ENCODE measurements around the gene KARS1. TPM values are rescaled to one million over a fixed set of nuclear protein-coding genes. Genes with fewer than 3 reads are reported as not detected.

Gene KARS1
- 188 and 193 TPM in 2 replicates for total RNA-seq

GRCh38 chr16:75647492-75648264, at the start of gene KARS1, which contains the start of gene TERF2IP:
Gene KARS1, minus strand, starts transcription at chr16:75647665. Its CDS starts 26 bp downstream, at chr16:75647639.
Gene TERF2IP, plus strand, starts transcription at chr16:75647773. Its CDS starts 110 bp downstream, at chr16:75647883.

GRCh38 chr16:75676909-75677308, 29.4 kb upstream of the KARS1 start, which contains the start of gene CPHXL2:
Gene CPHXL2, minus strand, starts transcription at chr16:75677009. Its CDS starts 10 bp downstream, at chr16:75676999.

GRCh38 chr16:75622761-75623605, 24.5 kb downstream of the KARS1 start, which contains the start of gene ADAT1:
Gene ADAT1, minus strand, starts transcription at chr16:75623281. Its CDS starts 2,482 bp downstream, at chr16:75620799.

Other genes with a start within 250 kb of the KARS1 start
- 81.5 and 83.0 TPM in 2 replicates for gene CFDP1, start 214.2 kb downstream of the KARS1 start, total RNA-seq
- 19.8 and 44.7 TPM in 2 replicates for gene TMEM170A, start 183.0 kb downstream of the KARS1 start, total RNA-seq
- gene CHST6, start 152.2 kb downstream of the KARS1 start, total RNA-seq: 0.46 and 1.9 TPM in 2 replicates
- not detected in 2 replicates for gene CHST5, start 111.6 kb downstream of the KARS1 start, total RNA-seq
- gene TMEM231, start 91.4 kb downstream of the KARS1 start, total RNA-seq: 9.9 and 19.2 TPM in 2 replicates
- gene GABARAPL2, start 81.3 kb downstream of the KARS1 start, total RNA-seq: 51.1 and 51.6 TPM in 2 replicates
- gene ADAT1, start 24.4 kb downstream of the KARS1 start, total RNA-seq: 62.0 and 68.8 TPM in 2 replicates
- gene TERF2IP, start 108 bp upstream of the KARS1 start, total RNA-seq: 48.7 and 70.1 TPM in 2 replicates
- not detected in 2 replicates for gene CPHXL2, start 29.3 kb upstream of the KARS1 start, total RNA-seq
- gene DUXB, start 53.8 kb upstream of the KARS1 start, total RNA-seq: not detected in 2 replicates
- not detected in 2 replicates for gene CPHXL, start 78.8 kb upstream of the KARS1 start, total RNA-seq